Ishikawa (cell line): ENCODE data around the gene FIZ1.

Experiments used
- EP300 ChIP-seq: IDR thresholded peaks from 2 replicates; pipeline ENCODE4 v1.6.1; 2012; ENCODE audit warnings: borderline replicate concordance
- TAF1 ChIP-seq: IDR thresholded peaks from 2 replicates; pipeline ENCODE4 v1.6.1; 2012; ENCODE audit warnings: low read depth, mild to moderate bottlenecking
- TF ChIP-seq, protein P1 (sequence below): IDR thresholded peaks from 2 replicates; pipeline ENCODE4 v1.6.1; 2012

DNA sequence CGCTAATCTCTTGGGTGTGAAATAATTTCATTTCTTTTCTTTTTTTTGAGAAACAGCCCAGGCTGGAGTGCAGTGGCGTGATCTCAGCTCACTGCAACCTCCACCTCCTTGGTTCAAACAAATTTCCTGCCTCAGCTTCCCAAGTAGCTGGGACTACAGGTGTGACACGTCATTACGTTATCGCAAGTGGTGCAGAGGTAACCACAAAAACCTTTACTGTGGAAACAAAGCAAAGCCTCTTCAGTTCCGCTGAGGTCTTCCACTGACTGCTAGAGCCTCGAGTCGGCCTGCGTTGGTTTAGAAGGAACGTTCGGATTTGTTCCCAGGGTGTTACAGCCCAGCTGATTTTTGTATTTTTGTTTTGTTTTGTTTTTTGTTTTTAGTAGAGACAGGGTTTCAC lies 27.0 kb upstream of the FIZ1 start:
- TF ChIP-seq, protein P1, sequence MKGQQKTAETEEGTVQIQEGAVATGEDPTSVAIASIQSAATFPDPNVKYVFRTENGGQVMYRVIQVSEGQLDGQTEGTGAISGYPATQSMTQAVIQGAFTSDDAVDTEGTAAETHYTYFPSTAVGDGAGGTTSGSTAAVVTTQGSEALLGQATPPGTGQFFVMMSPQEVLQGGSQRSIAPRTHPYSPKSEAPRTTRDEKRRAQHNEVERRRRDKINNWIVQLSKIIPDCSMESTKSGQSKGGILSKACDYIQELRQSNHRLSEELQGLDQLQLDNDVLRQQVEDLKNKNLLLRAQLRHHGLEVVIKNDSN: no peak
- TF ChIP-seq TAF1 (no peak), EP300 (no peak)
